Myocyte (in vitro differentiated cells): ENCODE data around the gene AMY1A. TPM values are rescaled to one million over a fixed set of nuclear protein-coding genes. Genes with fewer than 3 reads are reported as not detected.
"Not testable (repeated sequence)": the region's sequence is repeated elsewhere in the genome, so short reads cannot be mapped to it uniquely, and the experiment has no call there.

Experiments
- DNase-seq: peaks from one replicate; pipeline ENCODE4 v3.0.0-alpha.2; 2012; ENCODE audit warnings: low read depth
- polyA plus RNA-seq: library from polyadenylated mRNA; unstranded; fragments of >200 nt; gene quantifications from one replicate; pipeline ENCODE4 v1.2.1, GENCODE V29; 2012; ENCODE audit warnings: missing spikeins
- total RNA-seq: library from RNA; depleted of rRNA; stranded (reverse); fragments of >200 nt; gene quantifications from 2 replicates; pipeline ENCODE4 v1.2.3, GENCODE V29; 2014

Gene AMY1A
- not detected in 2 replicates for total RNA-seq
- not detected for polyA plus RNA-seq

DNA sequence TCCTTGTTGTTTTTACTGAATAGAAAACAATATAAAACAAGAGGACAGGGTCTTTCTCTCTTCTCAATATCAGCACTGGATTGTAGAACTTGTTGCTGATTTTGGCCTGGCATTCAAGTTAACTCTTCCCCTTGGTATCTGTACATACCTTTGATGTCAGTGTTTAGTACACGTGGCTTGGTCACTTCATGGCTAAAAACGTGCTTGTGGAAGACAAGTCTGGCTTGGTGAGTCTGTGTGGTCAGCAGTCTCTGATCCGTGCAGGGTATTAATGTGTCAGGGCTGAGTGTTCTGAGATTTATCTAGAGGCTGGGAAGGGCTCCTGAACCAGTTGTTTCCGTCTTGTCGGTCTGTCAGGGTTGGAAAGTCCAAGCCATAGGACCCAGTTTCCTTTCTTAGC lies at the start of gene AMY1A:
Gene AMY1A, plus strand, starts transcription at position 301 of the 400 bp plus-strand sequence. CDS start 571 bp downstream, outside the sequence.
- not testable (repeated sequence) for DNase-seq

DNA sequence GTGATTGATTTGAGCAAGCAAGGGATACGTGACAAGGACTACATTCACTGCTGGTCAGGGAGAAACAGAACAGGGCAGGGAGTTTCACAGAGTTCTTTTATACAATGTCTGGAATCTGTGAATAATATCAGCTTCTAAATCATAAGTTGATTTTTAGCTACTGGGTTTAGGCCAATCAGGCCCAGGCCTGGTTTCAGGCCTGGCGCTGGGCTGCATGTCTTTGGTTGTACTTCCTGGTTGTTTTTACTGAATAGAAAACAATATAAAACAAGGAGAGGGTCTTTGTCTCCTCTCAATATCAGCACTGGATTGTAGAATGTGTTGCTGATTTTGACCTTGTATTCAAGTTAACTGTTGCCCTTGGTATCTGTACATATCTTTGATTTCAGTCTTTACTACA lies 39.2 kb upstream of the AMY1A start:
- no peak for DNase-seq

DNA sequence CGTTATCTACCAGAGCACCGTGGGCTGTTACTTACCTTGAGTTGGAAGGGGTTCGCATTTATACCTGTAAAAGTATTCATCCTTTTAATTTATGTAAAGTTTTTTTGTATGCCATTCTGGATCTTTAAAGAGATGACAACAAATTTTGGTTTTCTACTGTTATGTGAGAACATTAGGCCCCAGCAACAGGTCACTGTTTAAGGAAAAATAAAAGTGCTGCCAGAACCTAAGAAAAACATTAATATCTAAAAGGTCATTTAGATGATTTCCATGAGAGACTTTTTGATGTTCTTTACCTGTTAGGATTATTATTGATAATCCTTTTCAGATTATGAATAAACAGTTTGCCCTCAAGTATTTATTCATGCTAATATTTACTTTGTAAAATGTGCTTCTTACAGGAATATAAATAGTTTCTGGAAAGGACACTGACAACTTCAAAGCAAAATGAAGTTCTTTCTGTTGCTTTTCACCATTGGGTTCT lies 38.5 kb upstream of the AMY1A start, which contains the start of gene AMY2A:
Gene AMY2A, plus strand, starts transcription at position 434 of the 484 bp plus-strand sequence. Its CDS starts 14 bp downstream, at position 448.
- DNase-seq = not testable (repeated sequence)

DNA sequence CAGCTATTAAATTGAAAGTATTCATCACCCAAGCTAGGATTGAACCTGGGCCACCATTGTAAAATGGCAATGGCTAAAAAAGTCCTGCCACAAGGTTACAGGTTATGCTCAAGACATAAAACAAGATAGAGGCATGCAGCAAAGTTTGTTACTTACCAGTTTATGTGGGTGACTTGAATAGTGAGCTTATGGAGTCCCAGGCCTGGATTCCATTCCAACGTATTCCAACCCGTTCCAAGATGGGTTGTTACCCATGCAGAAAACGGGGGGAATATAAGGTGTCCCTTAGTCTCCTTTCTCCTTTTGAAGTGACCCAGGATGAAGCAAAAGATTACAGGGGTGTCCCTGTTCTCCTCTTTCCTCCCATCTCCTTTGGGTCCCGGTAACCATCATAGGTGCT lies 28.1 kb upstream of the AMY1A start:
- DNase-seq = not testable (repeated sequence)

DNA sequence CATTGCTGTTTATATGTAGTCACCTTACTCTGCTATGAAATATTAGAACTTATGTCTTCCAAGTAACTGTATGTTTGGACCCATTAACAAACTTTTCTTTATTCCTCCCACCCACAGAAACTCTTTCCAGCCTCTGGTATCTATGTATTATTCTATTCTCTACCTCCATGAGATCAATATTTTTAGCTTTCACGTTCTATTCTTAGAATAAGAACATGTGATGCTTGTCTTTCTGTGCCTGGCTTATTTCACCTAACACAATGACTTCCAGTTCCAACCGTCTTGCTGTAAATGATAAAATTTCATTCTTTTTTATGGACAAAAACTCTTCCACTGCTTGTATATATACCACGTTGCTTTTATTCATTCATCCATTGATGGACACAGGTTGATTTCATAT lies 14.4 kb upstream of the AMY1A start:
- not testable (repeated sequence) for DNase-seq

DNA sequence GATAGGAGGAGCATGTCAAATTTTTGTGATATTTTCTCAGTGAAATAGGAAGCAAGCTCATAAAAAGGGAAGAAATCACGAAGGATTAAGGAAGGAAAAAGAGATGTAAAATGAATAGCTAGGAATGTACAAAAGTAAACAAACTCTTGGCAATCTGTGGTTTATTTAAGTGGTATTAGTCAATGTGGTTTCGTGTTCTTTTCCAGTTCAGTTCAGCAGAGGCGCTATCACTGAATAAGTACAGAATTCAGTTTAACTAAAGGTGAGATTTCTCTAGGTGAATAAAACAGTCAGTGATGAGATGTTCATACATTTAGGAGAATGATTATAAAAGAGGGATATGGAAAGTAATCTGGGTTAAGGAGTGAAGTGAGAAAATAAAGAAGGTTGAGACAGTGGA lies 11.7 kb upstream of the AMY1A start:
- not testable (repeated sequence) for DNase-seq

DNA sequence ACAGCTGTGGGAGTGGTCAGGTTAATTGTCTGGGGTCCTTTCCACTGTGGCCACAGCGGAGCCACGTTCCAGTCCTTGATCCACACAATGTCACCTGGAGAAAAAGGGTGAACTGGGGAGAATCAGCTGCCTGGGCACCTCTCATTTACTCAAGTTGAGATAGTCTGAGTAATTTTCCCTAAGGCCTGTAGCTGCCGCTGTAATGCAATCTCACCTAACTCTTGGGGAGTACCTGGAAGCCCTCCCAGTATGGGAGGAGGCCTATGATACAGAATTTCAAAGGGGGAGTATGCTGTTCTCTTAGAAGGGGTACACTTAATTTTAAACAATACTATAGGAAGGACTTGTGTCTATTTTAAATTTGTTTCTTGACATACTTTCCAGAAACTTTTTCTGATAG lies 5.3 kb upstream of the AMY1A start:
- DNase-seq = not testable (repeated sequence)

DNA sequence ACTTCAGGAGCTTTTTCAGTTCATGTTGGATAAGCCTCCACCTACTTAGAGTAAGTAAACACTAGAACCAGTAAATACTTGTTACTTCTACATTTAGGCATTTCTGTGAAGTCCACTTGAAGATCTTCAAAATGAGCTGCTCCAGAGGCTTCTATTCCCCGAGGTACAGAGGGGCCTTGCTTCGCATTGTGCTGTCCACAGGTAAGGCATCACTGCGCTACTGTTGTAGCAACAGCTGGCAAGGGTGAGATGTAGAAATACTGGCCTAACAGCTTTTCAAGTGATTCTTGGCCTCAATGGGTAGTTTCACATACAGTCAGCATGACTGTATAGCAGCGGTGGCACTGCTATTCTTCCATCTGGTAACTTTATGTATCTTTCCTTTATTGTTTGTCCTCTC lies 4.7 kb upstream of the AMY1A start:
- not testable (repeated sequence) for DNase-seq

DNA sequence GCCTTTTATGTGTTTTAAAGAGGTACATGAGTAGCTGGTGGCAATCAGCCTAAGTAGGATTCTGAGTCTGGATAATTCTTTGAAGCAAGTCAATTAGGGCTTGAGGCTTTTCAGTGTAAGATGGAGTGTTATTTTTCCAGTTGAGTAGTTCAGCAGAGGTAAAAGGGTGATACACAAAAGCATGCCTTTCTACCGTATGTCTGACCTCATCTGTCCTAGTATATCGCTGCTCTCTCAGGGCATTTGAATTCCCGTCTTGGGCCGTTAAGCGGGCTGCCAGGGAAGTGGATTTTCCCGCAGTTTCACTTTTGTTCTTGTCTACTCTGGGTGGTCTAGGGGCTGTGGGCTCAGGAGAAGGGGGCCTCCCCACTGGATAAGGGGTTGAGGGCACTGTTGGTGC lies 1.4 kb upstream of the AMY1A start:
- DNase-seq = not testable (repeated sequence)

DNA sequence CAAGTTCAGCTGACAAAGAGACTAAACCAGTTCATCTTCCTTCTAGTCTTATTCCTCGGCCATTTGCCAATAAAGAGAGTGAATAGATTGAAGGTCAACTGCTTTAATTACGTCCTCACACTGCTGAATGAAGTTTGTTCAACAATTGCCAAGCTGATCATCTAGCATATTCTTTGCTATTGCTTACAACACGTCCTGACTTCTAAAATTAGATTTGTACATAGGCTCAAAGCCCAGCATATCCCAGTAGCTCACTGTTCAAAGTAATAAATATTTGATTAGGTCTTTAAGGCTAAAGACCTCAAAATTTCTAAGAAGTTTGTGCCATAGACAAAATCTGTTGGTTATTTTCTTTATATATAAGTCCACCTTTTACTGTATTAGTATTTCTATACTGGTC lies 20.8 kb downstream of the AMY1A start:
- not testable (repeated sequence) for DNase-seq

DNA sequence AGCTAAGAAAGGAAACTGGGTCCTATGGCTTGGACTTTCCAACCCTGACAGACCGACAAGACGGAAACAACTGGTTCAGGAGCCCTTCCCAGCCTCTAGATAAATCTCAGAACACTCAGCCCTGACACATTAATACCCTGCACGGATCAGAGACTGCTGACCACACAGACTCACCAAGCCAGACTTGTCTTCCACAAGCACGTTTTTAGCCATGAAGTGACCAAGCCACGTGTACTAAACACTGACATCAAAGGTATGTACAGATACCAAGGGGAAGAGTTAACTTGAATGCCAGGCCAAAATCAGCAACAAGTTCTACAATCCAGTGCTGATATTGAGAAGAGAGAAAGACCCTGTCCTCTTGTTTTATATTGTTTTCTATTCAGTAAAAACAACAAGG lies 40.5 kb downstream of the AMY1A start, which contains the start of gene AMY1B:
Gene AMY1B, minus strand, starts transcription at position 101 of the 400 bp plus-strand sequence. CDS start 571 bp downstream, outside the sequence.
- DNase-seq = not testable (repeated sequence)

DNA sequence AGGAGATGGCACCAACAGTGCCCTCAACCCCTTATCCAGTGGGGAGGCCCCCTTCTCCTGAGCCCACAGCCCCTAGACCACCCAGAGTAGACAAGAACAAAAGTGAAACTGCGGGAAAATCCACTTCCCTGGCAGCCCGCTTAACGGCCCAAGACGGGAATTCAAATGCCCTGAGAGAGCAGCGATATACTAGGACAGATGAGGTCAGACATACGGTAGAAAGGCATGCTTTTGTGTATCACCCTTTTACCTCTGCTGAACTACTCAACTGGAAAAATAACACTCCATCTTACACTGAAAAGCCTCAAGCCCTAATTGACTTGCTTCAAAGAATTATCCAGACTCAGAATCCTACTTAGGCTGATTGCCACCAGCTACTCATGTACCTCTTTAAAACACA lies 41.9 kb downstream of the AMY1A start:
- DNase-seq = not testable (repeated sequence)

DNA sequence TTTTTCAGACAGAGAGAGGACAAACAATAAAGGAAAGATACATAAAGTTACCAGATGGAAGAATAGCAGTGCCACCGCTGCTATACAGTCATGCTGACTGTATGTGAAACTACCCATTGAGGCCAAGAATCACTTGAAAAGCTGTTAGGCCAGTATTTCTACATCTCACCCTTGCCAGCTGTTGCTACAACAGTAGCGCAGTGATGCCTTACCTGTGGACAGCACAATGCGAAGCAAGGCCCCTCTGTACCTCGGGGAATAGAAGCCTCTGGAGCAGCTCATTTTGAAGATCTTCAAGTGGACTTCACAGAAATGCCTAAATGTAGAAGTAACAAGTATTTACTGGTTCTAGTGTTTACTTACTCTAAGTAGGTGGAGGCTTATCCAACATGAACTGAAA lies 45.1 kb downstream of the AMY1A start:
- not testable (repeated sequence) for DNase-seq

DNA sequence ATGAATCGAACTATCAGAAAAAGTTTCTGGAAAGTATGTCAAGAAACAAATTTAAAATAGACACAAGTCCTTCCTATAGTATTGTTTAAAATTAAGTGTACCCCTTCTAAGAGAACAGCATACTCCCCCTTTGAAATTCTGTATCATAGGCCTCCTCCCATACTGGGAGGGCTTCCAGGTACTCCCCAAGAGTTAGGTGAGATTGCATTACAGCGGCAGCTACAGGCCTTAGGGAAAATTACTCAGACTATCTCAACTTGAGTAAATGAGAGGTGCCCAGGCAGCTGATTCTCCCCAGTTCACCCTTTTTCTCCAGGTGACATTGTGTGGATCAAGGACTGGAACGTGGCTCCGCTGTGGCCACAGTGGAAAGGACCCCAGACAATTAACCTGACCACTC lies 45.7 kb downstream of the AMY1A start:
- not testable (repeated sequence) for DNase-seq

DNA sequence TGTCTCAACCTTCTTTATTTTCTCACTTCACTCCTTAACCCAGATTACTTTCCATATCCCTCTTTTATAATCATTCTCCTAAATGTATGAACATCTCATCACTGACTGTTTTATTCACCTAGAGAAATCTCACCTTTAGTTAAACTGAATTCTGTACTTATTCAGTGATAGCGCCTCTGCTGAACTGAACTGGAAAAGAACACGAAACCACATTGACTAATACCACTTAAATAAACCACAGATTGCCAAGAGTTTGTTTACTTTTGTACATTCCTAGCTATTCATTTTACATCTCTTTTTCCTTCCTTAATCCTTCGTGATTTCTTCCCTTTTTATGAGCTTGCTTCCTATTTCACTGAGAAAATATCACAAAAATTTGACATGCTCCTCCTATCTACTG lies 52.1 kb downstream of the AMY1A start:
- DNase-seq = not testable (repeated sequence)

DNA sequence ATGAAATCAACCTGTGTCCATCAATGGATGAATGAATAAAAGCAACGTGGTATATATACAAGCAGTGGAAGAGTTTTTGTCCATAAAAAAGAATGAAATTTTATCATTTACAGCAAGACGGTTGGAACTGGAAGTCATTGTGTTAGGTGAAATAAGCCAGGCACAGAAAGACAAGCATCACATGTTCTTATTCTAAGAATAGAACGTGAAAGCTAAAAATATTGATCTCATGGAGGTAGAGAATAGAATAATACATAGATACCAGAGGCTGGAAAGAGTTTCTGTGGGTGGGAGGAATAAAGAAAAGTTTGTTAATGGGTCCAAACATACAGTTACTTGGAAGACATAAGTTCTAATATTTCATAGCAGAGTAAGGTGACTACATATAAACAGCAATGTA lies 54.8 kb downstream of the AMY1A start:
- not testable (repeated sequence) for DNase-seq

Other genes starting within 250 kb of the AMY1A start
- 11.0 and 14.4 TPM in 2 replicates for gene RNPC3, start 130.1 kb upstream of the AMY1A start, total RNA-seq
- gene AMY2B, start 84.2 kb upstream of the AMY1A start, total RNA-seq = 10.6 and 13.8 TPM in 2 replicates
- not detected in 2 replicates for gene AMY2A, start 38.3 kb upstream of the AMY1A start, total RNA-seq
- gene AMY1B, start 40.5 kb downstream of the AMY1A start, total RNA-seq = not detected in 2 replicates
- not detected in 2 replicates for gene AMY1C, start 94.1 kb downstream of the AMY1A start, total RNA-seq